Omental fat pad (tissue), 4 donors: ENCODE data around the gene HBQ1. TPM values are rescaled to one million over a fixed set of nuclear protein-coding genes. Genes with fewer than 3 reads are reported as not detected.

Source experiments
- ATAC-seq: fragments of 150-250 bp; one replicate; pipeline ENCODE4 v1.9.1; 2016; ENCODE audit warnings: mild to moderate bottlenecking, moderate library complexity; ENCODE audit not compliant: low FRiP score
- DNase-seq: peaks from one replicate; pipeline ENCODE4 v3.0.0-alpha.2; 2019; ENCODE audit warnings: low spot score
- total RNA-seq, 4 donors: library from RNA; depleted of rRNA; stranded (reverse); fragments of >200 nt; gene quantifications; one replicate each; pipeline ENCODE4 v1.1.0, GENCODE V29; 2016
- TF ChIP-seq, protein P1 (sequence below), 3 donors: fragments of 450-650 bp; IDR thresholded peaks; one replicate each; pipeline ENCODE4 v1.5.1; 2016 to 2017; ENCODE audit warnings: antibody characterized with exemption in 3 of 3, mild to moderate bottlenecking in 3 of 3, moderate library complexity in 2 of 3

HBQ1 gene
- total RNA-seq, 4 donors from 2014 or later: 3.0 TPM; not detected in 3

DNA sequence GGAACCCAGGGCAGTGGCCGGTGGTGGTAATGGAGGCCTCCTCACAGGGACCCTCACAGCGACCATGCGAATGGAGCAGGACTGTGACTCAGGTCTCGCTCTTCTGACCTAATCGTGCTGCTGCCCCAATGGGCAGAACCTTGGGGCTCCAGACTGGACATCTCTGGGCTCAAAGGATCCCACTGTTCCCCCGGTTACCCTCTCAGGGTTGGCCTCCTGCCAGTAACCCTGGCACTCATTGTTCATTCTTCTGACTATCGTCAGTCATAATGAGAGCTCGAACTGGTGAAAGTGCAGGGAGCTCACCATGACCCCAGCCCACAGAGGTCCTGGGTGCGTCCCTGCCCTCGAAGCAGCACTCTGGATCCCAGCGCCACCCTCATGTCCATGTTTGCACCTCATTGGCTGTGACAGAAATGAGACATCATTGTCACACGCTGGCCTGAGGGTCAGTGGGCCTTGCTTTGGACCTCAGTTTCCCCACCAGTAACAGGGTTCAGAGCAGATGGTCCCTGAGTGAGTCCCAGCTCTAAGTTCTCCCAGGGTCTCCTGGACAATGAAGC, 37.8 kb upstream of the HBQ1 start:
- ATAC-seq: no peak
- TF ChIP-seq, protein P1, sequence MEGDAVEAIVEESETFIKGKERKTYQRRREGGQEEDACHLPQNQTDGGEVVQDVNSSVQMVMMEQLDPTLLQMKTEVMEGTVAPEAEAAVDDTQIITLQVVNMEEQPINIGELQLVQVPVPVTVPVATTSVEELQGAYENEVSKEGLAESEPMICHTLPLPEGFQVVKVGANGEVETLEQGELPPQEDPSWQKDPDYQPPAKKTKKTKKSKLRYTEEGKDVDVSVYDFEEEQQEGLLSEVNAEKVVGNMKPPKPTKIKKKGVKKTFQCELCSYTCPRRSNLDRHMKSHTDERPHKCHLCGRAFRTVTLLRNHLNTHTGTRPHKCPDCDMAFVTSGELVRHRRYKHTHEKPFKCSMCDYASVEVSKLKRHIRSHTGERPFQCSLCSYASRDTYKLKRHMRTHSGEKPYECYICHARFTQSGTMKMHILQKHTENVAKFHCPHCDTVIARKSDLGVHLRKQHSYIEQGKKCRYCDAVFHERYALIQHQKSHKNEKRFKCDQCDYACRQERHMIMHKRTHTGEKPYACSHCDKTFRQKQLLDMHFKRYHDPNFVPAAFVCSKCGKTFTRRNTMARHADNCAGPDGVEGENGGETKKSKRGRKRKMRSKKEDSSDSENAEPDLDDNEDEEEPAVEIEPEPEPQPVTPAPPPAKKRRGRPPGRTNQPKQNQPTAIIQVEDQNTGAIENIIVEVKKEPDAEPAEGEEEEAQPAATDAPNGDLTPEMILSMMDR (IDR thresholded peaks at IDR 0.05): no peak
- DNase-seq: no peak

DNA sequence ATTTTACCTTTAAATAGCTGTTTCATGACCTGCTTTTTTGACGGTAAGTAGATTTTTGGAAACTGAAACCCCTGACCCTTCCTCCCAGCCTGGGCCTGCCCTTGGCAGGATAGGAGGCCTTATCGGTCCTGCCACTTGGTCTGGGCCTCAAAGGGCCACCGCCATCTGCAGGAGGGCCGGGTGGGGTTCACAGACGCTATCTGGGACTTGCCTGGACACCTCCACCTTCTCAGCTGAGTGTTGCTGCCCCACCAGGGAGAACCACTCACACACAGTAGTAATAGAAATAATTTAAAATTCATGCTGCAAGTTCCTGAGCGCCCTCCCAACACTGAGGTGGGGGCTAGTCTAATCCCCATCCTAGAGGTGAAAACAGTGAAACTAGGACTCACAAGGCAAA, 37.2 kb upstream of the HBQ1 start:
- DNase-seq (no peak), ATAC-seq (no peak)
- TF ChIP-seq, protein P1 (IDR thresholded peaks at IDR 0.05): no peak

DNA sequence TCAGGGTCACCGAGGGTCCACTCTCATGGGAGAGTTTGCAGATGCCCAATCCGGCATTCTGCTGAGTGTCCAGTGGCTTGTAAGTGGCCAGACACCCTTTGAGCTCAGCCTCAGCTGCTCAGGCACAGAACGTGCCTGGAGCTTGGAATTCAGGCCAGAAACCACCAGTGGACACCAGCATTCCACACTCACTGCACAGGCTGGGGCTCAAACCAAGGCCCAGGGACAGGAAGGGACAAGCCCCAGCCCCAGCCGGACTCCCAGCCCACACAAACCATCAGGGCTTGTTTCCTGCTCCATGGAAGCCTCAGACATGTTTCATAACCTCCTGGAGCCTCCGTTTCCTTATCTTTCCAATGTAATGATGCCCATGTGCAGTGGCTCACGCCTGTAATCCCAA, 36.8 kb upstream of the HBQ1 start:
- DNase-seq (no peak), ATAC-seq (no peak)
- TF ChIP-seq, protein P1 (IDR thresholded peaks at IDR 0.05): no peak

DNA sequence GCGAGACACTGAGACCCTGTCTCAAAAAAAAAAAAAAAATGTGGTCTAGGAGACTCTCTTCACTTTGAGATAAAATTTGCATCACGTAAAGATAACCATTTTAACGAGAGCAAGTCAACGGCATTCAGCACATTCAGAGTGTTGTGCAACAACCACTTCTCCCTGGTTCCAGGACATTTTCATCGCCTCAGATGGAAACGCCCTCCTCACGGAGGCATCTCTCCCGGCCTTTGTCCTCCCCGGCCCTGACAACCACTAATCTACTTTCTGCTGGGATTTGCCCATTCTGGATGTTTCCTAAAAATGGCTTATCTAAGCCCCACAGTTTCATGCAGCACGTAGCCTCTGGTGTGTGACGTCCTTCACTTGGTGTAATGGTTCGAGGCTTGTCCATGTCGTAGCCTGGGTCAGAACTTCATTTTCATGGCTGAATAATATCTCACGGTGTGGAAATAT, 35.4 kb upstream of the HBQ1 start:
- TF ChIP-seq, protein P1 (IDR thresholded peaks at IDR 0.05): no peak
- DNase-seq (no peak), ATAC-seq (no peak)

DNA sequence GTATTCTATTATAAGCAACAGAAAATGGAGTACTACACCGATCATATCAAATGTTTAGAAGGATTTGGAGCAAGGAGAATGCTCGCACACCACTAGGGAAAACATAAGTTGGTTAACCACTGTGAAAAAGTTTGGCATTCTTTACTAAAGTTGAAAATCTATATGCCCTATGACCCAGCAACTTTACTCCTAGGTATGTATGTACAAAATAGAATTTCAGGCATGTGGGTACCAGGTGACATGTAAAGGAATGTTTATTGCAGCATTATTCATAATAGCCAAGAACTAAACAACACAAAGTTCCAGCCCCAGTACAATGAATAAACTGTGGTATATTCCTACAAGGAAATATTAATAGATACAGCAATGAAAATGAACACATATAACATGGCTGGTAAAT, 33.6 kb upstream of the HBQ1 start:
- DNase-seq (no peak), ATAC-seq (no peak)
- TF ChIP-seq, protein P1 (IDR thresholded peaks at IDR 0.05): no peak

DNA sequence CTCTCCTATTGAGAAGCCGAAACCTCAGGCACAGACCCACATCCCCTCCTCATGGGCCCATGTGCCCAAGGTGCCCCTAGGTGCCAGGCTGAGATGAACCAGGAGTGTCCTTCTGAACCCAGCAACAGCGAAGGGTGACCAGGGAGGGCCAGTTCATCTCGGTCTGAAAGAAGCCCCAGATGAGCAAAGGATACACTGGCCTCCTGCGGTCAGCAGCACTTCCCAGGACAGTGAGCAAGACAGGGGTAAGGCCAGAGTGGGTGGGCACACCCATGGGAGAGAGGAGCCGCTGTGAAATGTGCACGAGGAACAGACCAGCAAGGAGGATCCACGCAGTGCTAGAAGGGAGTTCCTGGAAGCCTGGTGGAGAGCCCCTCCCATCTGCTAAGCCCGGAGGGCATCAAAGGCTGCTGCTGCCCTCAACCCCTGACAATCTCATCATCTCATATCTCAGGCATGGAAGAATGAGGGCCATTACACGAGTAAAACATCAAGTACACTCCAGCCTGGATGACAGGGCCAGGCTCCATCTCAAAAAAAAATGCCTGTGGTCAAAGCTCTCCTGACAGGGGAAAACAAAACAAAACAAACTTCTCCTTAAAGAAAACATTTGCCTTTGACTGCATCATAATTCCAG, 31.1 kb upstream of the HBQ1 start:
- TF ChIP-seq, protein P1 (IDR thresholded peaks at IDR 0.05): no peak
- DNase-seq (no peak), ATAC-seq (no peak)
